Occipital lobe (tissue), 2 donors: ENCODE measurements around the gene CCDC201. TPM values are rescaled to one million over a fixed set of nuclear protein-coding genes. Genes with fewer than 3 reads are reported as not detected.

ENCODE experiments used
- DNase-seq: peaks from one replicate; lab custom pipeline; 2025; lab: John Stamatoyannopoulos, UW
- total RNA-seq: library from RNA; depleted of rRNA; stranded (reverse); fragments of >200 nt; gene quantifications from one replicate; pipeline ENCODE4 v1.2.3, GENCODE V29; 2014

CCDC201 gene
- not detected for total RNA-seq

GRCh38 chr7:45873035-45873354 lies at the start of gene CCDC201:
Gene CCDC201 (minus strand): TSS chr7:45873082. CDS start chr7:45873007, 75 bp downstream.
- DNase-seq = no peak

GRCh38 chr7:45921699-45922519 lies 49.0 kb upstream of the CCDC201 start:
- no peak for DNase-seq

GRCh38 chr7:45921381-45921698 lies 48.5 kb upstream of the CCDC201 start:
- DNase-seq = no peak

- peak; percentile 37 for DNase-seq
Observed at GRCh38 chr7:45920502-45921380, 47.9 kb upstream of the CCDC201 start, which contains the start of gene IGFBP3. Gene IGFBP3 (minus strand): TSS chr7:45921272. CDS start chr7:45921140, 132 bp downstream.

- no peak for DNase-seq
Observed at GRCh38 chr7:45919993-45920459, 47.1 kb upstream of the CCDC201 start.

- no peak for DNase-seq
Observed at GRCh38 chr7:45919231-45919784, 46.4 kb upstream of the CCDC201 start.

- DNase-seq = no peak
Observed at GRCh38 chr7:45918556-45918955, 45.7 kb upstream of the CCDC201 start.

GRCh38 chr7:45917658-45918057 lies 44.8 kb upstream of the CCDC201 start:
- DNase-seq = peak; percentile 84

GRCh38 chr7:45917064-45917463 lies 44.2 kb upstream of the CCDC201 start:
- no peak for DNase-seq

- no peak for DNase-seq
Observed at GRCh38 chr7:45915606-45916005, 42.7 kb upstream of the CCDC201 start.

GRCh38 chr7:45914911-45915310 lies 42.0 kb upstream of the CCDC201 start:
- DNase-seq = no peak

- DNase-seq = no peak
Observed at GRCh38 chr7:45912972-45913371, 40.1 kb upstream of the CCDC201 start.

- DNase-seq = no peak
Observed at GRCh38 chr7:45911311-45911710, 38.4 kb upstream of the CCDC201 start.

- no peak for DNase-seq
Observed at GRCh38 chr7:45910855-45911254, 38.0 kb upstream of the CCDC201 start.

- DNase-seq = no peak
Observed at GRCh38 chr7:45909561-45909960, 36.7 kb upstream of the CCDC201 start.

- no peak for DNase-seq
Observed at GRCh38 chr7:45902820-45903219, 29.9 kb upstream of the CCDC201 start.

- DNase-seq = no peak
Observed at GRCh38 chr7:45901566-45901965, 28.7 kb upstream of the CCDC201 start.

- no peak for DNase-seq
Observed at GRCh38 chr7:45898222-45898621, 25.3 kb upstream of the CCDC201 start.

GRCh38 chr7:45897042-45897690 lies 24.3 kb upstream of the CCDC201 start:
- no peak for DNase-seq

- DNase-seq = no peak
Observed at GRCh38 chr7:45894665-45895062, 21.8 kb upstream of the CCDC201 start.

GRCh38 chr7:45893996-45894664 lies 21.2 kb upstream of the CCDC201 start:
- DNase-seq = no peak
